Measurements from ENCODE around the gene TGFB1I1.
A peak's percentile ranks its signal among the peaks of the same experiment; 100 is the strongest.
"Not testable (repeated sequence)": the region's sequence is repeated elsewhere in the genome, so short reads cannot be mapped to it uniquely, and the experiment has no call there.

TGFB1I1 gene

DNA sequence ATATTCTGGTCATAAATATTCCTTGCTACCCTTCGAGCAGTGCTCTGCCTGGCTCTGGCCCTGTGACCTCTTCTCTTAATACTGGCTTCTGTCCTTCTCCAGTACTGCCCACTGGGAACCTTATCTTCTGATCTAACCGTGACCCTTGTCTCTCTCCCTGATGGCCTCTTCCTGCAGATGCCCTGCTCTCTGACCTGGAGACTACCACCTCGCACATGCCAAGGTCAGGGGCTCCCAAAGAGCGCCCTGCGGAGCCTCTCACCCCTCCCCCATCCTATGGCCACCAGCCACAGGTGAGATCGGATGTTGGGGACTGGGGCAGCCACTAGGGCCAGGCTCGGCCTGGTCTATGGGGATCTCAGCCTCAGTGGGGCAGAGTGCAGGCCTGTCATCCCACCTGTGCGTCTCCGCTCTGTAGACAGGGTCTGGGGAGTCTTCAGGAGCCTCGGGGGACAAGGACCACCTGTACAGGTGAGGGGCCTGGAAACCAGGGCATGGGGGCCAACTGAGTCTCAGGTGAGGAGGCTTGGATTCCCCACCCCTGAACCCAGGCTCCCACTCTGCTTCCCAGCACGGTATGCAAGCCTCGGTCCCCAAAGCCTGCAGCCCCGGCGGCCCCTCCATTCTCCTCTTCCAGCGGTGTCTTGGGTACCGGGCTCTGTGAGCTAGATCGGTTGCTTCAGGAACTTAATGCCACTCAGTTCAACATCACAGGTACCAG lies 1.5 kb downstream of the TGFB1I1 start:
- no peak for DNase-seq

DNA sequence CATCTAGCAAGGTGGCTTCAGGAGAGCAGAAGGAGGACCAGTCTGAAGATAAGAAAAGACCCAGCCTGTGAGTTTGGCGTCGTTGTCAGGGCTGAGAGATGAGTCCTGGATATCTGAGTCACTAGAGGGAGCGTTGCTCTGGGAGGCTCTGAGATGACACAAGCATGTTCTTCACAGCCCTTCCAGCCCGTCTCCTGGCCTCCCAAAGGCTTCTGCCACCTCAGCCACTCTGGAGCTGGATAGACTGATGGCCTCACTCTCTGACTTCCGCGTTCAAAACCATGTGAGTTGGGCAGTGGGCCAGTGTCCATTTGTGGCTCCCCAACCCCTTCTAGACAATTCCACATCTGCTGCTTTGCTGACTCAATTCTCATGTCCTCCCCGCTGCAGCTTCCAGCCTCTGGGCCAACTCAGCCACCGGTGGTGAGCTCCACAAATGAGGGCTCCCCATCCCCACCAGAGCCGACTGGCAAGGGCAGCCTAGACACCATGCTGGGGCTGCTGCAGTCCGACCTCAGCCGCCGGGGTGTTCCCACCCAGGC lies 2.3 kb downstream of the TGFB1I1 start:
- peak; percentile 83 for DNase-seq

DNA sequence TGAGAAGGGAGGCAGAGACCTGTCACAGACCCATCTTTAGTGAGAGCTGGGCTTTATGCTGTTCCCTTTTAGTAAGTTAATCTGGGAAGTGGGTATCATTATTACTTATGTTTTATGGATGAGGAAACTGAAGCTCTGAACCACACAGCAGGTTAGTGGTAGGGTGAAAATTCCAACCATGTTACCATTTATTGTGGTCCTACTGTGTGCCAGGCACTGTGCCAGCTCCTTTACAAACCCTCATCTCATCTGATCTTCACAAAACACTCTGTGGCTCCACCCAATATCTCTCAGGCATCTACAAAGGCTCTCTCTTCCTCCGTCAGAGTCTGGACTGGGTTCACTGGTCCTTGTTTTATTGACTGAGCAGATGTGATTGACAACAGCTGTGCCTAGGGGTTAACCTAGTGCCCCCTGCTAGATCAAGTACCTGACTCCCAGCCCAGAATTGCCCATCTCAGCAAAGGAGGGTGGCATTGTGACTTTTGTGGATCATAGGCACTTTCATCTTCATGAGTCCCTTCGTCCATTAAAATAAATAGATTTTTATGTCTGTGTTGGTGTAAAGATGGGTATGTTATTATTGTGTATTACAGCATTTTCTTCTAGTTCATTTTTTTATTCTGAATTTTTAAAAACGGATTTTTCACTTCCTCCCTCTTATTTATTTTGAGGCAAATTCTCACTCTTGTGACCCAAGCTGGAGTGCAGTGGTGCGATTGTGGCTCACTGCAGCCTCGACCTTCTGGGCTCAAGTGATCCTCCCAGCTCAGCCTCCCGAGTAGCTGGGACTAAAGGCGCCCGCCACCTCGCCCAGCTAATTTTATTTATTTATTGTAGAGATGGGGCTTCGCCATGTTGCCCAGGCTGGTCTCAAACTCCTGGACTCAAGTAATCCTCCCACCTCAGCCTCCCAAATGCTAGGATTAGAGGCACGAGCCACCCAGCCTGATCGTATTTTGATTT lies 3.1 kb downstream of the TGFB1I1 start:
- no peak for DNase-seq

DNA sequence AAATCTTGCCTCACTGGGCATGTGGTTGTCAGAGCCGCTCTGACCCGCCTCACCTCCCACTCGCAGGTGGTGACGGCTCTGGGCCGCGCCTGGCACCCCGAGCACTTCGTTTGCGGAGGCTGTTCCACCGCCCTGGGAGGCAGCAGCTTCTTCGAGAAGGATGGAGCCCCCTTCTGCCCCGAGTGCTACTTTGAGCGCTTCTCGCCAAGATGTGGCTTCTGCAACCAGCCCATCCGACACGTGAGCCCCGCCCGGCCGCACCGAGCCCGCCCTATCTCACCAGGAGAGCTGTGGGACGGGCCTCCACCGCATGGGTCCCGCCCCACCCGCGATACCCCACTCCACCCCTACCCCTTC lies 4.0 kb downstream of the TGFB1I1 start:
- no peak for DNase-seq

DNA sequence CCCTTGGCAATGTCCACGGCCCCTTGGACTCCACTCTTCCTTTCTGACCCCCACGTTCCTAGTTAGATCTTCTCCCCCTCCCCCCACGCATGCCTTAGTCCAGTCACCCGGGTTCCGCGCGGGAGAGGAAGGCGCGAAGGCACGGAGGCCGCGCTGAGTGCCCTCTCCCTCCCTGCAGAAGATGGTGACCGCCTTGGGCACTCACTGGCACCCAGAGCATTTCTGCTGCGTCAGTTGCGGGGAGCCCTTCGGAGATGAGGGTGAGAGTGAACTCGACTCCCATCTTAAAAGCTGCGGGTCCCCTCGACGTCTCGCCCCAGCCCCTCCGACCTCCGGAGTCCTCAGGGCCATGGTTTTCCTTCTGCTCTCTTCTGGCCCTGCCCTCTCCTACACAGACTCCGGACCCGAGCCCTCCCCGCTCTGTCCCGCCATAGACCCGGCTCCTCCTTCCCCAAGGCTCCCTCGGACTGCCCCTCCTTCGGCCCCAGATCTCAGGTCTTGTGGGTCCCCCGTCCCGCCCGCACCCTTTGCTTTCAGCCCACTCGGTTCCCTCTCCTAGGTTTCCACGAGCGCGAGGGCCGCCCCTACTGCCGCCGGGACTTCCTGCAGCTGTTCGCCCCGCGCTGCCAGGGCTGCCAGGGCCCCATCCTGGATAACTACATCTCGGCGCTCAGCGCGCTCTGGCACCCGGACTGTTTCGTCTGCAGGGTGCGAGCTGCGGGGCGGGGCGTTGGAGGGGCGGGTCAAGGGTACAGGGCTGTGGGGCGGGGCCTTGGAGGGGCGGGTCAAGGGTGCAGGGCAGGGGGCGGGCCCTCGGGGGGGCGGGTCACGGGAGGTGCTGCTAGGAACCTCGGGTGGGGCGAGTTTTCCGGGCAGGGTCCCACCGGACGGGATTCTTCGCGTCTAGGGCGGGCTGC lies 4.6 kb downstream of the TGFB1I1 start:
- DNase-seq, result peak; percentile 38

DNA sequence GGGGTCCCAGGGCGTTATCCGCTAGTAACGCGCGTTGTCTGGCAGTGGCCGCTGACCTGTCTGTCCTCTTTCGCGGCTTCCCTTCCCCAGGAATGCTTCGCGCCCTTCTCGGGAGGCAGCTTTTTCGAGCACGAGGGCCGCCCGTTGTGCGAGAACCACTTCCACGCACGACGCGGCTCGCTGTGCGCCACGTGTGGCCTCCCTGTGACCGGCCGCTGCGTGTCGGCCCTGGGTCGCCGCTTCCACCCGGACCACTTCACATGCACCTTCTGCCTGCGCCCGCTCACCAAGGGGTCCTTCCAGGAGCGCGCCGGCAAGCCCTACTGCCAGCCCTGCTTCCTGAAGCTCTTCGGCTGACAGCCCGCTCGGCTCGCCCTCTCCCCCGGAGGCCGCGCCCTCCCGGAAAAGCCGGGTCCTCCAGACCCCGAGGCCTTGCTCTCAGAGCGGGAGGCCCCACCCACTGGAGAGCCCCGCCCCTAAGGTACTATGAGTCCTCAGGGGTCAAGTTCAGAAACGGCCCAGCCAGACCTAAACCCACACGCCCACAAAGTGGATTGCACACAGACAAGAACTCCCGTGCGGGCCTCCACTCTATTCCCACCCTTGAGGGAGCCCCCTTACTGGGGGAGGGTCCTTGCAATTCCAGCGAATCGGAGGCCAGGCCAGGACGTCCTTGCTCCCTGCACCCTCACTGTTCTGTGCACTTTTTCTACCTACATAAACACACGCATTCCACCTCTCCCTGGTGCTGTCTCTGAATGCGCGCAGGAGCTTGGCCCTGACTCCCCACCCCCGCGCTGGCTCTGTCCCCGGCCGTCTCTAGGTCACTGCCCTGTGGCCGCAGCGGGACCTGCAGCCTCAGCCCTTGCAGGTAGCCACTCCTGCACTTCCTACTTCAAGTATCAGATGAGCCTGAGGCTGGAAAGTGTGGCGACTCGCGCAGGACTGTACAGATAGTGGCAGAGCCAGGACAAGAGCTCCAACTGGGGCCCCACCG lies 5.6 kb downstream of the TGFB1I1 start:
- no peak for DNase-seq

DNA sequence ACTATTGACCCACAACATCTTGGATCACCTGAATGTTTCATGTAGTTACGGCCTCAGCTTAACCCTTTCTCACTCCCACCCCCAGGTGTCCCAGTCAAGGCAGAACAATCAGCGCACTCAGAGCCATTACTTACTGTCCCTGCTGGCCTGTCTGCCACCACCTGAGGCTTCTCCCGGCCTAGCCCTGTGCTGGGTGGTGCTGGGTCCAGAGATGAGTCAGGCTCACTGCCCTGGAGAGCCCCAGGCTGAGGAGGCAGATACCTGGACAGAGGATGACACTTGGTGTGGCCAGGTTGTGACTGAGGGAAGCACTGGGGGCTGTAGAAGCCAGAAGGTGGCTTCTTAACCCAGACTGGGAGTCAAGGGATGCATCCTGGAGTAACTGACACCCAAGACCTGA lies 7.0 kb downstream of the TGFB1I1 start:
- DNase-seq, result no peak

DNA sequence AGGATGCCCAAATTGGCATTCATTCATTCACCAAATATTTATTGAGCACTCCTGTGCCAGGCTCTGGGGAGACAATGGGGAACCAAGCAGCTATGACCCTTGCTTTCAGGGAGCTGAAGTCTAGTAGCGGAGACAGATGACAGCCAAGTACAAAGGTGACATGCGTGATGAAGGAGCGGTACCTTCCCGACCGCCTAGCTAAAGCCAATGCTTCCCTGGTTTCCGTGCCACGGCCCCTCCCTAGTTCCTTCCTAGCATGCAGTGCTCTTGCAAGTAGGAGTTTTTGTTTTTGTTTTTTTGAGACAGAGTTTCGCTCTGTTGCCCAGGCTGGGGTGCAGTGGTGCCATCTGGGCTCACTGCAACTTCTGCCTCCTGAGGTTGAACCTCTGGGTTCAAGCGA lies 7.8 kb downstream of the TGFB1I1 start:
- no peak for DNase-seq

DNA sequence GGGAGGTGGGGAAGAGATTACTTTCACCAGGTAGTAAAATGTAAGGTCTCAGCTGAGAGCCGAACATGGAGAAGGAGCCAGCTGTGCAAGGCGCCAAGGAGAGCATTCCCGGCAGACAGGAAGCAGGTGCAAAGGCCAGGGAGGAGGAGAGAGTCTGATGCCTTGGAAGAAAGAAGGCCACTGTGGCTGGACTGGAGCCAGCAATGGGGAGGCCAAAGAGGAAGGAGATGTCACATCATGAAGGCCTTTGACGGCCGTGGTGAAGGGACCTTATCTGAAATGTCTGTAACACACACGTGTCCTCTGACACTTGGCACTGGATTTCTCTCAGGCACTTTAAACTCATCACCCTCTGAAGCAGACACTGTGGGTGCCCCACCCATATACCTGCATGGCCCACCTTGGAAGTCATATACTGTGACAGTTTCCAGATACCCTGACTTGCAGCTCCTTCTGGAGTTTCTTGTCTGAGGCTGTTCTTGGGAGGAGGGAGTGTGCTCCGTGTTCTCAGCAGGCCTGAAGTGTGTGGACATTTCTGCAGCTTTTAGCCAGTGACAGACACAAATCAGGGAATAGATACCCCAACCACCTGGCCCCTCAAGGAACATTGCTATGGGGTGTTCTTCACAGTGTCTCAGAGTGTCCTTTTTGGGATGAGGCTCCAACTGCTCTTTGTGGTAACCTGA lies 9.0 kb downstream of the TGFB1I1 start:
- DNase-seq, result no peak

DNA sequence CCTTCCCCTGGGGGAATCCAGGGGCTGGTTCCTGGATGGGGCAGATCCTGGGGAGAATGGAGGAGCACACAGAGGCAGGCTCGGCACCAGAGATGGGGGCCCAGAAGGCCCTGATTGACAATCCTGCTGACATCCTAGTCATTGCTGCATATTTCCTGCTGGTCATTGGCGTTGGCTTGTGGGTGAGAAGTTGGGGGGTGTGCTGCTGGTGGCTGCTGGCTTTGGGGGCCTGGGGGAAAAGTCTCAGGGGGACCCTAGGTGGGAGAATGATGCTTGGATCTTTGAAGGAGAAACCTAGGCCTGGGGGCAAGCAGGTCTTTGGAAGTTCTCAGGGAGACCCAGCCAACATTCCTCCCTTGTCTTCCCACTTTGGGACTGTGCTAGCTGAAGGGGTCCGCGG lies 11.1 kb downstream of the TGFB1I1 start, which contains the start of gene SLC5A2:
SLC5A2 (plus strand) TSS at position 43 of the 400 bp plus-strand sequence; CDS start at position 57, 14 bp downstream.
- DNase-seq, result no peak

DNA sequence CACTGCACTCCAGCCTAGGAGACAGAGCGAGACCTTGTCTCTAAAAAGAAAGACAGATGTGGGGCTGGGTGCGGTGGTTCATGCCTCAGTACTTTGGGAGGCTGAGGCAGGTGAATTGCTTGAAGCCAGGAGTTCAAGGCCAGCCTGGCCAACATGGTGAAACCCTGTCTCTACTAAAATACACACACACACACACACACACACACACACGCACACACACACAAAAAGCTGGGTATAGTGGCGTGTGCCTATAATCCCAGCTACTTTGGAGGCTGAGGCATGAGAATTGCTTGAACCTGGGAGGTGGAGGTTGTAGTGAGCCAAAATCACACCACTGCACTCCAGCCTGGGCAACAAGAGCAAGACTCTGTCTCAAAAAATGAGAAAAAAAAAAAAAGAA lies 12.1 kb downstream of the TGFB1I1 start:
- not testable (repeated sequence) for DNase-seq

DNA sequence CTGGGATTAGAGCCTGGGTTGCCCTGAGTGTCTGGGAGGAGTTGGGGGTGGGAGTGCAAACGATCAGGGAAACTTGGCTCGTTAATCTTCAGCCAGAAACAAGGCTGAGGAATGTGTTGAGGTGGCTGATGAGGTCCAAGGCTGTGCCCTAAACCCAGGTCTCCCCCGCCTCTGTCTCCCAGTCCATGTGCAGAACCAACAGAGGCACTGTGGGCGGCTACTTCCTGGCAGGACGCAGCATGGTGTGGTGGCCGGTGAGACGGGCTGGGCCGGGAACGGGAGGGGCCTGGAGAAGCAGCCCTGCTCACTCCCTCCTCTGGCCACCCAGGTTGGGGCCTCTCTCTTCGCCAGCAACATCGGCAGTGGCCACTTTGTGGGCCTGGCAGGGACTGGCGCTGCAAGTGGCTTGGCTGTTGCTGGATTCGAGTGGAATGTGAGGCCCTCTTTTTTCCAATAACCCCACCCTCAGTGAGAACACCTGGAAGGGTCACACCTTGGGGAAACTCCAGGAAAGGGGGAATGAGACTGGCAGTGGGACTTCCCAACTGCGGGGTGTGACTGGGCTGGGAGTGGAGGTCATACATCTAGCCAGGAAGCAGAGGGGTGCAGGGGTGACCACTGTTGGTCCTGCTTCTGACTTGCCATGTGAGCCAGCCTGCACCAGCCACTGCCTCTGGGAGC lies 12.7 kb downstream of the TGFB1I1 start:
- no peak for DNase-seq

DNA sequence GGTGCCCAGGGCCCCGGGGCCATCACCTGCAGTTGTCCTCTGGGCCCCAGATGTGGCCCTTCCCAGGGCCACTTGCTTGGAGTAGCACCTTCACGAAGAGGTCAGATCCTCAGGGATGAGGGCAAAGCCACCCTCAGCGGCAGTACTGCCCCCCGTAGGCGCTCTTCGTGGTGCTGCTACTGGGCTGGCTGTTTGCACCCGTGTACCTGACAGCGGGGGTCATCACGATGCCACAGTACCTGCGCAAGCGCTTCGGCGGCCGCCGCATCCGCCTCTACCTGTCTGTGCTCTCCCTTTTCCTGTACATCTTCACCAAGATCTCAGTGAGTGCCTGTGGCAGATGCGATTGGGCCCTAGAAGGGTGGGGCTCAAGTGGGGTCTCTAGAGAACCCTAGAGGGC lies 13.6 kb downstream of the TGFB1I1 start:
- DNase-seq, result no peak

DNA sequence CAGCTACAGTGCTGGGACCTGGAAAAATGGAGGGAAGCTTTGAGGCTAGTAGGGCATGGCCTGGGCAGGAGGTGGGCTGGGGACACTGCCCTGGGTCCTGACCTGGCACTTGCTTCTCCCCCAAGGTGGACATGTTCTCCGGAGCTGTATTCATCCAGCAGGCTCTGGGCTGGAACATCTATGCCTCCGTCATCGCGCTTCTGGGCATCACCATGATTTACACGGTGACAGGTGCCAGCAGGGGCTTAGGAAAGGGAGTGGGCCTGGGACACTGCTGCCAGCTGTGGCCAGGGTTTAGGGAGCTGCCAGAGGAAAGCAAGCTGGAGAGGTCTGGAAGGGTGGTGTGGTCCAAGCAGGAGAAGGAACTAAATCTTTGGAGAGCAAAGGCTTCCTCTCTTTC lies 14.1 kb downstream of the TGFB1I1 start:
- no peak for DNase-seq

DNA sequence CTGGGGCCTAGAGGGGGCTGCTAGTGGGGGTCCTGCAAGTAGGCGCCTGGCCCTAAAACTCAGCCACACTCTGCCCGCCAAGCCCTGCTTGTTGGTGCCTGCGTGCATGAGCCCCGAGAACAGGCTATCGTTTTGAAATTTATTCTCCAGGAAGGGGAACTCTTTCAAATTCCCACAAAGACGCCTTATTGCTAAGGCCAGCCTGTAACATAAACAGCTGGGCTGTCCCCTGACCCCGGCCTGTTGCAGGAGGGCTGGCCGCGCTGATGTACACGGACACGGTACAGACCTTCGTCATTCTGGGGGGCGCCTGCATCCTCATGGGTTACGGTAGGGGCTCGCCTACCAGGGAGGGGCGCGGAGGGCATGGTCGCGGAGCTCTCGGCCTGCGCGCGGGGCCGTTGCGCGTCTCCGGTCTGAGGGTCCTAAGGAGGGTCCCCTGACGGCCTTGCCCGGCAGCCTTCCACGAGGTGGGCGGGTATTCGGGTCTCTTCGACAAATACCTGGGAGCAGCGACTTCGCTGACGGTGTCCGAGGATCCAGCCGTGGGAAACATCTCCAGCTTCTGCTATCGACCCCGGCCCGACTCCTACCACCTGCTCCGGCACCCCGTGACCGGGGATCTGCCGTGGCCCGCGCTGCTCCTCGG lies 15.2 kb downstream of the TGFB1I1 start:
- DNase-seq, result no peak

DNA sequence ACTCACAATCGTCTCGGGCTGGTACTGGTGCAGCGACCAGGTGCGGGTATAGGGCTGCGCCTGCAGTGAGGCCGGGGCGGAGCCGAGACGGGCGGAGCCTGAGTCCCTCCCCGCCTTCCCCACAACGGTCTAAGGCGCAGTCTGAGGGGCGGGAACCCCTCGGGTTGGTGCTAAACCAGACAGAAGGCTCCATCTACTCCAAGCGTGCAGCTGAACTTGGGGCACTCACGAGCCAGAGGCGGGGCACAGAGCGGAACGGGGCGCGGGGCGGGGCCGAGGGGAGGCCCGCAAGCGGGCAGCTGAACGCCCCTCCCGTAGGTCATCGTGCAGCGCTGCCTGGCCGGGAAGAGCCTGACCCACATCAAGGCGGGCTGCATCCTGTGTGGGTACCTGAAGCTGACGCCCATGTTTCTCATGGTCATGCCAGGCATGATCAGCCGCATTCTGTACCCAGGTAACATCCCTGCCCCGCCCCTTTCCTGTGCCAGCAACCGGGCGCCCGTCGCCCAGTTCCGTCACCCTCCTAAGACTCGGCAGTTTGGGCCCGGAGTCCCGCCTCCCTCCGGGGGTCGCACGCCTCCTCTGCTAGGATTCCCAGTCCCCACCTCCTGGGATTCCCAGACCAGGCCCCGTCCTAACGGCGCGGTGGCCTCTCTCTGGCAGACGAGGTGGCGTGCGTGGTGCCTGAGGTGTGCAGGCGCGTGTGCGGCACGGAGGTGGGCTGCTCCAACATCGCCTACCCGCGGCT lies 15.9 kb downstream of the TGFB1I1 start:
- no peak for DNase-seq

DNA sequence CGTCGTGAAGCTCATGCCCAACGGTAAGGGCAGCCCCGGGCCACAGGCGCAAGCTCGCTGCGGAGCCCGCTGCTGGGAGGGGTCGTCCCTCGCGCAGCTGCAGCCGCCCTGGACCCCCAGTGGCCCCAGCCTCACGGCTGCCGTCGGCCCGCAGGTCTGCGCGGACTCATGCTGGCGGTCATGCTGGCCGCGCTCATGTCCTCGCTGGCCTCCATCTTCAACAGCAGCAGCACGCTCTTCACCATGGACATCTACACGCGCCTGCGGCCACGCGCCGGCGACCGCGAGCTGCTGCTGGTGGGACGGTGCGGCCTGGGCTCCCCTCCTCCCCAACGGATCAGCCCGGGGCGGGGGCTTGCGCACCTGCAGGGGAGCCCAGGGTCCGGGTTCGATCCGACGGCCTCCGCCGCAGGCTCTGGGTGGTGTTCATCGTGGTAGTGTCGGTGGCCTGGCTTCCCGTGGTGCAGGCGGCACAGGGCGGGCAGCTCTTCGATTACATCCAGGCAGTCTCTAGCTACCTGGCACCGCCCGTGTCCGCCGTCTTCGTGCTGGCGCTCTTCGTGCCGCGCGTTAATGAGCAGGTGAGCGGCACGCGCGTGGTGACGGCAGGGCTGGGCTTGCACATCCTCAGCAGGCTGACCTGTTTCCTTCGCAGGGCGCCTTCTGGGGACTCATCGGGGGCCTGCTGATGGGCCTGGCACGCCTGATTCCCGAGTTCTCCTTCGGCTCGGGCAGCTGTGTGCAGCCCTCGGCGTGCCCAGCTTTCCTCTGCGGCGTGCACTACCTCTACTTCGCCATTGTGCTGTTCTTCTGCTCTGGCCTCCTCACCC lies 16.7 kb downstream of the TGFB1I1 start:
- DNase-seq, result no peak

DNA sequence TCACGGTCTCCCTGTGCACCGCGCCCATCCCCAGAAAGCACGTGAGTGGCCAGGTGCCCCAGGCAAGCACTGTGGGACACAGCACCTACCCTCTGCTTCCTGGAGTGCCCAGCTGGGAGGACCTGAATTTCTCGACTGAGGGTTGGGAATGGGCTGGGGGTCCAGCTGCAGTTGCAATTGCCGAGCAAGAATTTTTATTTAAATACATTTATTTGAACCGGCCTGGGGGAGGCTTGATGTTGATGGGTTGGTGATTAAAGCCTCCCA lies 17.3 kb downstream of the TGFB1I1 start:
- no peak for DNase-seq
